ENCODE results near the gene NUBP2. TPM values are rescaled to one million over a fixed set of nuclear protein-coding genes. Genes with fewer than 3 reads are reported as not detected.

The NUBP2 gene
- total RNA-seq, 2 donors from 2014 or later, result 64.6 to 68.5 TPM

DNA sequence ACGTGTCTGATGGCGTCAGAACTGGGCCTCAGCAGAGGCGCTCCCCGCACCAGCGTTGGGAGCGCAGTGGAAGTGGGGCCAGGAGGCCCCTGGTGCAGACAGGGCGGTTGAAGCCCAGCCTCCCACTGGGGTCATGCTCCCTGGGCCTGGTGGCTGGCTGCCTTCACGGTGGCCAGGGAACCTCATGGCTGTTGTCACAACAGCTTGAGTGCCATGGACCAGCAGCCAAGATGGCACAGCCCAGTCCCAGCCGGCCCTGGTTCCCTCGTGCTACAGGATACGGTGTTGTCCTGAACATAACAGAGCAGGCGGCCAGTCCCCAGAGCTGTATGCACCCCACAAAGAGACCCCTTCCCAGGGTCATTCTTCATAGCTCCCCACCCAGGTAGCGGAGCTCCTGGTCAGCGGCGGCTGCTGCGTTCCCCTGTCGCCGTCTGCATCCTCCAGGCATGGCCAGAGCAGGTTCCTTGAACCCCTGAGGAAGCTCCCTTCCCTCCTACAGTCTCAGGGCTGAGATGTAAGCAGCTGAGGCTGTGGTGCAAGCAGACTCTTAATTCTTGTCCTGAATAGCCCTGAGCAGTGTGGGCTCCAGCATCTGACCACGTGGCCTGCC lies 41.1 kb upstream of the NUBP2 start:
- no peaks in the 10 kb centered on the region for H3K4me1 ChIP-seq (ENCODE audit: control insufficient read depth in 1 of 2, low read depth in 2 of 2)
- DNase-seq (ENCODE audit: low spot score) (no peak), ATAC-seq (ENCODE audit: insufficient number of reproducible peaks, low FRiP score, low read depth) (no peak)
- no peak overlapping the region for H3K27ac ChIP-seq
- no peaks in the 10 kb centered on the region for H3K27me3 ChIP-seq (replicated peaks; ENCODE audit: insufficient read depth)
- H3K4me3 ChIP-seq, result no peak overlapping the region
- TF ChIP-seq, protein P1, sequence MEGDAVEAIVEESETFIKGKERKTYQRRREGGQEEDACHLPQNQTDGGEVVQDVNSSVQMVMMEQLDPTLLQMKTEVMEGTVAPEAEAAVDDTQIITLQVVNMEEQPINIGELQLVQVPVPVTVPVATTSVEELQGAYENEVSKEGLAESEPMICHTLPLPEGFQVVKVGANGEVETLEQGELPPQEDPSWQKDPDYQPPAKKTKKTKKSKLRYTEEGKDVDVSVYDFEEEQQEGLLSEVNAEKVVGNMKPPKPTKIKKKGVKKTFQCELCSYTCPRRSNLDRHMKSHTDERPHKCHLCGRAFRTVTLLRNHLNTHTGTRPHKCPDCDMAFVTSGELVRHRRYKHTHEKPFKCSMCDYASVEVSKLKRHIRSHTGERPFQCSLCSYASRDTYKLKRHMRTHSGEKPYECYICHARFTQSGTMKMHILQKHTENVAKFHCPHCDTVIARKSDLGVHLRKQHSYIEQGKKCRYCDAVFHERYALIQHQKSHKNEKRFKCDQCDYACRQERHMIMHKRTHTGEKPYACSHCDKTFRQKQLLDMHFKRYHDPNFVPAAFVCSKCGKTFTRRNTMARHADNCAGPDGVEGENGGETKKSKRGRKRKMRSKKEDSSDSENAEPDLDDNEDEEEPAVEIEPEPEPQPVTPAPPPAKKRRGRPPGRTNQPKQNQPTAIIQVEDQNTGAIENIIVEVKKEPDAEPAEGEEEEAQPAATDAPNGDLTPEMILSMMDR (IDR thresholded peaks at IDR 0.05), result no peak
- H3K36me3 ChIP-seq, result peaks cover 24% of the 10 kb centered on the region
- H3K9me3 ChIP-seq, result no peaks in the 10 kb centered on the region

DNA sequence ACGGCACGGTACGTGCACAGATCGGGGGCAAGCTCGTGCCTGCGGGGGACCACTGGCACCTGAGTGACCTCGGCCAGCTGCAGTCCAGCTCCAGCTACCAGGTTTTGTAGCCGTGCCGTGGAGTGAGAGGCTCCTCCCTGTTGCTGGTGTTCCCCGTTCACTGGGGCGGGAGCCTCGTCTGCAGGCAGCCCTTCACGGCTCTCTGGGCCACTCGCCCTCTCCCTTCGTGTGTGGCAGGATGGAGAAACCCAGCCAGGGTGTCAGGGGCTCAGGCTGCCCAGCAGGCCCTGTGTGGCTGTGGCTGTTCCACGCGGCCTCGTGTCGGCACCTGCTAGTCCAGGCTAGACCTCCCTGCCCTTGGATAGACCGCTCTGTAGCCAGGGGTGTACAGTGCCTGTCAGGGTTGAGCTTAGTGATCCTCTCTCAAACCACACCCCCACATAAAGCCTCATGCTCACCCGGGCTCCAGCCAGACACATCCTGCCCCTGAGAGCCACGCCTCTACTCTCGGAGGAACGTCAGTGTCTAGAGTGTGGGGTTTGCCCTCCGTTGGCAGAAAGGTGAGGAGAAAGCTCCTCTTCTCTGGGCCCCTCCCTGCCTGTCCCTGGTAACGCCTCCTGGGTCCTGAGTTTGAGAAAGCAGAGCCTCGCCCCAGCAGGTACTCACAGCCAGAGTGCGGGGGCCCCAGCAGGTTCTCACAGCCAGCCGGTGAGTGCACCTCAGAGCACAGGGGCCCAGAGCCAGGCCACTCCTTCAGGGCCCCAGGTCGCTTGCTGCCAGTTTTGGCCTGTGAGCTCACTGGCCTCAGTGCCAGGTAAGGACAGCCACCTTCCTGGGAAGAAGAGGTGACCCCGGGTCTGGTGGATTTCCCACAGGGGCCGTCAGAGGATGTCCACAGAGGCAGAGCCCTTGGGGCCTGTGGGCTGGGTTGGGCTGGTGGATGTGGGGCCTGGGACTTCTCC lies 39.1 kb upstream of the NUBP2 start:
- Histone ChIP-seq H3K4me1 (ENCODE audit: control insufficient read depth in 1 of 2, low read depth in 2 of 2) (no peaks in the 10 kb centered on the region), H3K27ac (no peak overlapping the region), H3K27me3 (replicated peaks; ENCODE audit: insufficient read depth) (no peaks in the 10 kb centered on the region), H3K9me3 (no peaks in the 10 kb centered on the region), H3K36me3 (peaks cover 32% of the 10 kb centered on the region), H3K4me3 (no peak overlapping the region)
- no peak for ATAC-seq (ENCODE audit: insufficient number of reproducible peaks, low FRiP score, low read depth)
- DNase-seq (ENCODE audit: low spot score), result no peak
- TF ChIP-seq, protein P1 (IDR thresholded peaks at IDR 0.05), result no peak

DNA sequence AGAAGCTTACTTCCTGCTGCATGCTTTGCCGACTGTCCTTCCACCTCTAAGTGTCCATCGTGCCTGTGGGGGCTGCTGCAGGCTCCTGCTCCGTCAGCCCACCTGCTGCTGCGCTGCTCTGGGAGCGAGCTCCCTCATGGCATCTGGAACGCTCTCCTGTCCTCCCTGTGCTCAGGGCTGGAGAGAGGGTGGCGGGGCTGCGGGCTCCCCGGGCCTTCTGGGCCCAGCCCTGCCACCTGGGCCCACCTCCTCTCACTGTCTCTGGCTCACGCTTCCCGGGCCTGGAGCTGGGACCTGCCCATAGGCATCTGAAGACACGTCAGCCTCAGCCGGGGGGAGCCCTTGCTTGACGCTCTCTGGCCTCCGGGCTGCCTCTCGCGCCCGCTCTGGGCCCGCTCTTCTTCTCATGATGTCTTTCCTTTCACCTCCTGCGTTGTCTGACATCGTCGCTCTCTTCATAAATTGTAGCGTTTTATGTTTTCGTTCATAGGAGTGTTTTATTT lies 38.4 kb upstream of the NUBP2 start:
- H3K4me1 ChIP-seq (ENCODE audit: control insufficient read depth in 1 of 2, low read depth in 2 of 2), result no peaks in the 10 kb centered on the region
- H3K9me3 ChIP-seq, result no peaks in the 10 kb centered on the region
- ATAC-seq (ENCODE audit: insufficient number of reproducible peaks, low FRiP score, low read depth) (no peak), DNase-seq (ENCODE audit: low spot score) (no peak)
- H3K27me3 ChIP-seq (replicated peaks; ENCODE audit: insufficient read depth), result no peaks in the 10 kb centered on the region
- no peak overlapping the region for H3K4me3 ChIP-seq
- TF ChIP-seq, protein P1 (IDR thresholded peaks at IDR 0.05), result no peak
- H3K36me3 ChIP-seq, result peaks cover 40% of the 10 kb centered on the region
- H3K27ac ChIP-seq, result no peak overlapping the region

DNA sequence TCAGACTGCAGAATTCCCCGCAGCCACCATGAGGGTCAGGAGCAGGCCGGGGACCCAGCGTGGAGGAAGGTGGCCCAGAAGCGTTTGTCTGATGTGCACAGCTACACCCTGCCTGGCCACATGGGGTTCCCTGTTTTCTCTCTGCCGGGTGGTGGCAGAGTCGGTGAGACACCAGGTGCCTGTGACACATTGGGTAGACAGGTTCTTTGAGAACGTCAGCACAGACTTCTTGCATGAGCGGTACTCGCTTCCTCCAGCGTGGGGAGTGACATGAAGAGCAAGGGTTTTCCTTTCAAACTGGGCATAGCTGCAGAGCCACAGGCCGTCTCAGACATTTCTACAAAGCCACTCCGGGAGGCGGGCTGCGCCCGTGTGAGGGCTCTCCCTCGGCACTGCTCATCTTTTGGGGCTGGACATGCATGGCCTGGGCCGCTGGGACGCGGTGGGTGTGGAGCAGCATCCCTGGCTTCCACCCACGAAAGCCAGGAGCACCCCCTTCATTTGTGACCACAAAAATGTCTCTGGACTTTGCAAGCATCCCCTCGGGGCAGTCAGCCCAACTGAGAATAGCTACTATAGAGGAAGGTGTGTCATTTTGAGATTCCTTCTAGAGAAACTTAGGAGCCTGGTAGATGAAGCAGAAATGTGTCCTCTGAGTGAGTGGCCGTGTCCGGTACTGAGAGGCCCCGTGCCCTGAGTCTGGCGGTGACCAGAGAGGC lies 37.4 kb upstream of the NUBP2 start:
- Histone ChIP-seq H3K27me3 (replicated peaks; ENCODE audit: insufficient read depth) (no peaks in the 10 kb centered on the region), H3K27ac (no peak overlapping the region), H3K4me1 (ENCODE audit: control insufficient read depth in 1 of 2, low read depth in 2 of 2) (no peaks in the 10 kb centered on the region), H3K9me3 (no peaks in the 10 kb centered on the region), H3K36me3 (peaks cover 44% of the 10 kb centered on the region), H3K4me3 (no peak overlapping the region)
- DNase-seq (ENCODE audit: low spot score) (no peak), ATAC-seq (ENCODE audit: insufficient number of reproducible peaks, low FRiP score, low read depth) (no peak)
- TF ChIP-seq, protein P1 (IDR thresholded peaks at IDR 0.05), result no peak

Measured in thoracic aorta (tissue), 2 donors.